HG03354 (cell line): Measurements from ENCODE around the gene NCAPH2.
A peak's percentile ranks its signal among the peaks of the same experiment; 100 is the strongest.

ENCODE experiments used
- ATAC-seq: cut with Tn5 transposase; IDR thresholded peaks from one replicate; pipeline ENCODE4 v1.9.1; 2021; ENCODE audit warnings: mild to moderate bottlenecking; ENCODE audit not compliant: unreplicated experiment, poor library complexity, severe bottlenecking

NCAPH2 gene

DNA sequence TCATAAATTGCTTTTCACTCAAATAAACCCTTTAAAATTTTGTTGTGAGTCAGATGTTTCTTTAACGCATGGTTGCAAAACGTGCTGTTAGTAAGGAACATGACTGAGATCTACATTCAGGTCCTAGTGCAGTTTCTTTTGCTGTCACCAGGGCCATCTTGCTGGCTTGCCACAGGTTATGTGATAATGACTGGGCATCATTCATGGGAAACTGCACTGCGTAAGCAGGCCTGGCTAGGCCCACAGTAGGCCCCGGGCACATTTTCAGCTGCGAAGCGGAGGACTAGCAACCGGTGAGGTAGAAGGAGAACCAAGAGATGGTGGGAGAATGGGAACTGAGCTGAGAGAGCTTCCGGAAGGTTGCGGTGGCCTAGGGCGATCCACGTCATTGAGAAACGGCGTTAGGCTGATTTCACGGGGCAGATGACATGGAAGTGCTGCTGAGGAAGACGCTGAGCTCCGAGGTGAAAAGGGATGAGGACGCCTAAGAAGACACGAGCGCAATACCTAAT, 34.4 kb downstream of the NCAPH2 start:
- peak; percentile 23 for ATAC-seq

DNA sequence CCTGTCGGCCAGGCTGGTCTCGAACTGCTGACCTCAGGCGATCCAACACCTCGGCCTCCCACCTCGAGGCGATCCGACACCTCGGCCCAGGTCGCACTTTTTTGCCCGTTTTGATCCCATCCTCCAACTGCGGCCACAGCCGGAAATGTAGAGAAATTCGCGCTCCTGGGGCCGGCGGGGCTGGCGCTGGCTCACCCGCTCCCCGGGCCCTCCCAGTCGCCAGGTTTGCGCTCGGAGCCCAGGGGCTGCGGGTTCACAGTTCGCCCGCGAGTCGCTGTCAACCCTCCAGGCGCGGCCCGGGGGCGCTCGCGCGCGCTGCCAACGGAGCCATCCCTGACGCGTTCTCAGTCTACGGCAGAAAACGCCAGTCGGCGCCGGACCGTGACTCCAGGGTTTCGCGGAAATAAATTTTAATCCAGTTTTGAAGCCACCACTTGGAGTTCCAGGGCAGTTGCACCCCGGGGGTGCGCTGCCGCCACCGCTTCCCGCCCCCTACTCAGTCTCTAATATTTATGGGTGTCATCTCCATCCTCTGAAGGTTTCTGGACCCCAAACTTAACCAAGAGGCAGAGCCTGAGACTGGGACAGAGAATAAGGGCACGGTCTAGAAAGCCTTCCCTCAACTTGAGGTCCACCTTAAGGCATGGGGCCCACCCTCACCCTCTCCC, 36.2 kb downstream of the NCAPH2 start:
- no peak for ATAC-seq

DNA sequence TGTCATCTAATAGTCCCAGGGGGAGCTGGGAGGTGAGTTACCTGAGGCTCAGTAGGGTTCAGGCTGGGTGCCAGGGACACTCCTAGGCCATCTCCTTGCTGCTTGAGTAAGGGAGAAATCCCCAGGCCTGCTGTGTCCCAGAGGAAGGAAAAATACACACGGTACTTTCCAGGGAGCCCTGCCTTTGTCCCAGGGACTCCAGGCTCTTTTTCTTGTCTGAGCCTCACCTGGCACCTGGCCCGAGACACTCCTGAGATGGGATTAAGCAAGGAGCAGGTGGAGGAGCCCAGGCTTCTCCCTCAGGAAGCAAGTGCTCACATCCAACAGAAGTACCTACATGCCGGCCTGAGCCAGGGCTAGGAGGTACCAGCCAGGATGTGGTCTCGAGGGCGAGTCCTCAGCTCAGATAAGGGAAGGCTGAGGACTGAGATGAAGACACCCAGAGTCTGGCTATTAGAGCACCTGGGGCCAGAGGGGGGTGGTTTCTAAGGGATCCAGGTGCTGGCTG, 36.8 kb downstream of the NCAPH2 start:
- no peak for ATAC-seq

DNA sequence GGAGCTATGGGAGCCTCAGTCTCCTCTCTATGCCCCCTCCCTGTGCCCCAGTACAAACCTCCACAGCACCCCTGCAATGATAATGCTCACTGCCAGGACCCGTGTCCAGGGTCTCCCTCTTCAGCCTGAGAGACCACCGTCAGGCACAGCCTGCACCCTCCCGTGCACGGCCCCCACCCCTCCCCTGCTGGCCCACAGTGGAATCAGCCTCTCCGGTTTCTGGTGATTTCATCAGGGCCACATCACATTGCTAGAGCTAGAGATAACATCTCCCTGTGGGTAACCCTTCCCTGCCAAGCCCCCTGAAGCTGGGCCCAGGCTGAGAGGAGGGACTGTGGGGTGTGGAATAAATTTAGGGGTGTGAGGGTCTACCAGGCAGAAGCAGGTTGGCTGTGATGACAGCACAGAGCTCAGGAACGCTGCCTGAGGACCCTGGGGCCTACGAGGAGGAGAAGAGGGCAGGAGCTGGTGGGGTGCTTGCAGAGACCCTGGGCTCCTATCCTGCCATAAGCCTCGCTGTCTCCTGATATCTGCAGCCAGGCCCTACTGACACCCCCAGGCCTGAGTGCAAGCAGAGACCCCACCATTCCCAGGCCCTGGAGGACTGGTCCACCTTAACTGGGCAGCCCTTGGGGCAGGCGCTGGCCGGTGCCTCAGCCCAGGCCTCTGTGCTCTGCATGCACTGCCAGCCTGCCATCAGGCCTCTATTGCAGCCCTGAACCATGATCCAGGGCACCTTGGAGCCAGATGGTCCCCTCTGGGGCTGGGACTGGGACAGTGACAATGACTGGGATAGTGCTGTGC, 37.7 kb downstream of the NCAPH2 start, which contains the start of gene KLHDC7B:
Gene KLHDC7B, plus strand, starts transcription at position 378 of the 804 bp plus-strand sequence. Its CDS starts 345 bp downstream, at position 723.
- ATAC-seq: no peak

DNA sequence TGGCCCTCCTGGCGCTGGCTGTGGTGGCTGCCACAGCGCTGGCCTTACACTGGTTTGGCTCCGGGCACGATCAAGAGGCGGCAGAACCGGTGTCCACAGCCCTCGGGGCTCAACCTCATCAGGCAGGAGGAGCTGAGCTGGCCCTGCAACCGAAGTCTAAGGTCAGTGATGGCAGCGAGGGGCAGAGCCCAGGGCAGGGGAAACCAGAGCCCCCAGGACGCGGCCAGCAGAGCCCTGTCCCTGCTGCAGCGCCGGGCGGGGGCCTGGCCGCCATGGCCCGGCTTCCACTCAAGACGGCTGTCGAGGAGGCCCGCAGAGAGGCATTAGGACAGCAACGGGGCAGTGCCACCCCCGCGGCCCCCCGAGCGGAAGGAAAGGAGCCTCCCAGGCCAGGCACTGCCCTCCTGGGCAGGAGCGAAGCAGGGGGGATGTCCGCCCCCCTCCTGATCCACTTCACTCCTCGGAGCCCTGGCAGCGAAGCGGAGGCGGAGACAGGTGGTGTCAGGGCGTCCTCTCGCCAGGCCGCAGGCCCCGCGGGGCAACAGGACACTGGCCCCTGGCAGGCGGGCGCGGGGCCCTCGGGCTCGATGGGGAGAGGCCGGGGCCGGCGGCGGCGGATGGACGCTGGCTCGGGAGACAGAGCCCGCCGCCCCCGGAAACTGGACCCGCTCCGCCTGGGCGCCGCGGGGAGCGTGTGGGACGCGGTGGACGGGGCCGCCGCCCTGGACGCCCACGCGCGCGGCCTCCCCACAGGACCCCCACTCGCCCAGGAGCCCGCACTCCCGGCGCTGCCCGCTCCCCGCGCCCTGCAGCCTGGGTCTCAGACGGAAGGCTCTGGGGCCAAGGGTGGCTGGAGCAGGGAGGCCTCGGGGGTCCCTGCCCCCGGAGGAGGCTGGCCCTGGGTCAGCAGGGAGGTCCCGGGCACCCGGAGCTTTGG, 38.6 kb downstream of the NCAPH2 start:
- ATAC-seq: no peak

DNA sequence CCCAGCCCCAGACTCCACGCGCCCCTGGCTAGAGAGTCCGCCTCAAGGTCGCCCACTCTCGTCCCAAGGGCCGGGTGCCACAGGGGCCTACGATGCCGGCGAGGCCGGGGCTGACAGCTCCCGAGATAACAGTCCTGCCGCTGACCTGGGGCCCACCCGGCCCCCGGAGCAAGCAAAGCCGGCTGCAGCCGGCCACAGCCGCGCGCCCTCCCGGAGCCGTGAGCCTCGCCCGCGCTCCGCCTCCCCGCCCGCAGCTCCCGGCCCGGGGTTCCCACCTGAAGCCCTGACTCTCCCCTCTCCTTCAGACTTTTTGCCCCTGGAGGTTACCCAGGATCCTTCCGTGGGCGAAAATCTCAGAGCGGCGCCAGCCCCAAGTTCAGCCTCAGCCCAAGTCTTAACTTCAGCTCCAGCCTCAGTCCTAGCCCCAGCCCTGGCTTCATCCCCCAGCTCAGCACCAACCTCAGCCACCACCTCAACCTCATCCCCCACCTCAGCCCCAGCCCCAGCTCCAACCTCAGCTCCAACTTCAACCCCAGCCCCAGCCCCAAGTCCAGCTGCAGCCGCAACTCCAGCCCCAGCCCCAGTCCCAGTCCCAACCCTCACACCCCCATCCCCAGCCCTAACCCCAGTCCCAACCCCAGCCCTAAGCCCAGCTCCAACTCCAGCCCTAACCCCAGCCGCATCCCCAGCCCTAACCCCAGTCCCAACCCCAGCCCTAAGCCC, 39.4 kb downstream of the NCAPH2 start:
- ATAC-seq: no peak

DNA sequence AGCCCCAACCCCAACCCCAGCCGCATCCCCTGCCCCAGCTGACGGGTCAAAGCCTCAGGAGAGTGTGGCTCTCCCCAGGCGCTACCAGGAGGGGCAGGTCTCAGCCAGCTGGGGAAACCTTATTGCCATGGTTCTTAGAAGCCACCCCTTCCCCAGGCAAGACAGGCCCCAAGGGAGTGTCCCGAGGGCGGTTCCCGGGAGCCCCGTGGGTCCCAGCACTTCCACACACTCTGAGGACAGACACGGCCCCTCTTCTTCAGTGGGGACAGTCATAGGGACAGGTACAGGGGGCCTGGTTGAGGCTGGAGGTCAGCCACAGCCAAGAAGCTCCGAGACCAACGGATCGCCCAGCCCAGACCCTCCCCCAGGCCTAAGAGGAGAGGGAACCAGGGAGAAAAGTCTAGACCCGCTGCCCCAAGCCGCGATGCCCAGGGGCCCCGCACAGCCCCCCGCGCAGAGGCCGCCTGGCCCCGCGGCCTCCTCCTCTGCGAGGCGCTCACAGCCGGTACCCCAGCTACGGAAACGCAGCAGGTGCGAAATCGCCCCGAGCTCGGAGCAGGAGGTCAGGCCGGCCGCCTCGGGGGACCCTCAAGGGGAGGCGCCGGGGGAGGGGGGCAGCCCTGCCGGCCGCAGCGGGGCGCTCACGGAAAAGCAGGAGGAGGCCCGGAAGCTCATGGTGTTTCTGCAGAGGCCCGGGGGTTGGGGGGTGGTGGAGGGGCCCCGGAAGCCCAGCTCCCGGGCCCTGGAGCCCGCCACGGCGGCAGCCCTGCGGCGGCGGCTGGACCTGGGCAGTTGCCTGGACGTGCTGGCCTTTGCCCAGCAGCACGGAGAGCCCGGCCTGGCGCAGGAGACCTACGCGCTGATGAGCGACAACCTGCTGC, 40.3 kb downstream of the NCAPH2 start:
- no peak for ATAC-seq

DNA sequence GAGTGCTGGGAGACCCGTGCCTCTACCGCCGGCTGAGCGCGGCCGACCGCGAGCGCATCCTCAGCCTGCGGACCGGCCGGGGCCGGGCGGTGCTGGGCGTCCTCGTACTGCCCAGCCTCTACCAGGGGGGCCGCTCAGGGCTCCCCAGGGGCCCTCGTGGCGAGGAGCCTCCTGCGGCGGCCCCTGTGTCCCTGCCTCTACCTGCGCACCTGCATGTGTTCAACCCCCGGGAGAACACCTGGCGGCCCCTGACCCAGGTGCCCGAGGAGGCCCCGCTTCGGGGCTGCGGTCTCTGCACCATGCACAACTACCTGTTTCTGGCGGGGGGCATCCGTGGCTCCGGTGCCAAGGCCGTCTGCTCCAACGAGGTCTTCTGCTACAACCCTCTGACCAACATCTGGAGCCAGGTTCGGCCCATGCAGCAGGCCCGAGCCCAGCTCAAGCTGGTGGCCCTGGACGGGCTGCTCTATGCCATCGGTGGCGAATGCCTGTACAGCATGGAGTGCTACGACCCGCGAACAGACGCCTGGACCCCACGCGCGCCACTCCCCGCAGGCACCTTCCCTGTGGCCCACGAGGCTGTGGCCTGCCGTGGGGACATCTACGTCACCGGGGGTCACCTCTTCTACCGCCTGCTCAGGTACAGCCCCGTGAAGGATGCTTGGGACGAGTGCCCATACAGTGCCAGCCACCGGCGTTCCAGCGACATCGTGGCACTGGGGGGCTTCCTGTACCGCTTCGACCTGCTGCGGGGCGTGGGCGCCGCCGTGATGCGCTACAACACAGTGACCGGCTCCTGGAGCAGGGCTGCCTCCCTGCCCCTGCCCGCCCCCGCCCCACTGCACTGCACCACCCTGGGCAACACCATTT, 41.1 kb downstream of the NCAPH2 start:
- no peak for ATAC-seq

DNA sequence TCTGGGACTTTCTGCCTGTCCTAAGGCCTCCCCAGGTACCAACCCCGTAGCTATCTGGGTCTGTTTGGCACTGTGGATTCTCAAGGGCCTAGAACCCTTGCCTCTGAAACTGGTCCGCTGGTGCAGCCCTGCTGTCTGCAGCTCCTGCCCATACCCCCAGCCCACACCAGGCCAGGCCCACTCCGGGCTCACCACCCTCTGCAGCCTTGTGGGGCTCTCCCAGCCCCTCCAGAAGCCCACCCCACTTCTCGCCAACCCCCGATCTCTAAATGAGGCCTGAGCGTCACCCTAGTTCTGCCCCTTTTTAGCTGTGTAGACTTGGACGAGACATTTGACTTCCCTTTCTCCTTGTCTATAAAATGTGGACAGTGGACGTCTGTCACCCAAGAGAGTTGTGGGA, 42.4 kb downstream of the NCAPH2 start:
- ATAC-seq: no peak

DNA sequence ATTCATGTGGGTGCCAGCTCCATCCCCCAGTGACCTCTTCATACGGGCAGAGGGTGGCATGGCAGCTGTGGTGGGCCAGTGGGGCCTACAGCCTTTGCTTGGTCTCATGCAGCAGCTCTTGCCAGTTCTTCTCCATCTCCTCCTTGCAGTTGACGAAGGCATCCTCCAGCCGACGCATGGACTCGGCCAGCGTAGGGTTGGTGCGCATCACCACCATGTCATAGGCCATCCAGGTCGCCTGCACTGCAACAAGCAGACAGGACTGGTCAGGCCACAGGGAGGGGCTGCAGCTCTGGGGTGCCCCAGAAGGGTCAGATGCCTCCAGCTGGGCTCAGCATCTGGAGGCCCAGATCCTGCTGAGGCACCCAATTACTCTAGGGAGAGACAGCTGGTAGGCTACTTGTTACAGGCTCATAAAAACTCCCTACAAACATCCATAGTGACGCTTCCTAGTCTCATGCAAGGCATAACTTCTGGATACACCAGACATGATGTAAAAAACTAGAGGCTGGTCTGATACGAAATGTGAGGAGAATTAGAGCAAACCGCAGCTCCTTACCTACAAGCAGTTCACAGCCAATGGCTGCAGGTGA, 43.2 kb downstream of the NCAPH2 start:
- ATAC-seq: no peak

DNA sequence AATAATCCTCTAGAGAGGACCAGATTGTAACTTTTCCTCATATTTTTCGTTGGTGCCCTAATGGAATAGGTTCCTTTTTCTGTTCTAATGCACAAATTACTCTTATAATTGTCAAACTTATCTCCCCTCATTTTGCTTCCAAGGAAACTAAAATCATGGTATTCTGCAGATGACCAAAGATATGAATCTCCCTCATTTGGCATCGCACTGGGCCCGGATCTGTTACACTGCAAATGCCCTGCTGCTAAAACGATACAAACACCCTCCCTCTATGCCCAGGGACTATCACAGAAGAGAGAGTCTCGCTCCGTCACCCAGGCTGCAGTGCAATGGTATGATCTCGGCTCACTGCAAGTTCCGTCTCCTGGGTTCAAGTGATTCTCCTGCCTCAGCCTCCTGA, 45.3 kb downstream of the NCAPH2 start:
- ATAC-seq: no peak

DNA sequence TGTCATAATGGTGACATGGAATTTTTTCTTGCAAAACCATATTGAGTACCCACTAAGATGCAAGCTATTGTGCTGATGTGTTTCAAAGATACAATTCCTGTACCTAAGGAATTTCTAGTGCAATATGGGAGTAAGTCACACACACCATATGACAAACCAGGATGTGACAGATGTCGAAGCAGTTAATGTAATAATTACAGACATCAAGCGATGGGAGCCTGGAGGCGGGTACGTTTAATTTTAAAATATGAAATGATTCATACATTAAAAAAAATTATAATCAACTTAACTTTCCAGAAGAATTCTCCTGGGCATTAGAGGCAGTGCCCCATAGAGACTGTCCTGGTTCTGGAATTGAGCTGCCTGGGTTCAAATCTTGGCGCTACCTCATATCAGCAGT, 48.7 kb downstream of the NCAPH2 start:
- no peak for ATAC-seq

DNA sequence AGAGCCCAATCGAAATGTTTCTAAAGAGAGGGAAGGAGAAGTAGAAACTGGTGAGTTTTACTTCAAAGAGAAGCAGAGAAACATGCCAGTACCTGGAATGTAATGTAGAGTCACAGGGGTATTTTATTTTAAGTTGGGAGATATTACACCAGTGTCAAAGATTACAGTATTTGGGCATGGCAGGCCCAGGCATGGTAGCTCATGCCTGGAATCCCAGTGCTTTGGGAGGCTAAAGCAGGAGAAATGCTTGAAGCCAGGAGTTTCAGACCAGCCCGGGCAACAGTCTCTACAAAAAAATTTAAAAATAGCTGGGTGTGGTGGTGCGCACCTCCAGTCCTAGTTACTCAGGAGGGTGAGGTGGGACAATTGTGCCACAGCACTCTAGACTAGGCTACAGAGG, 52.0 kb downstream of the NCAPH2 start:
- ATAC-seq: no peak

DNA sequence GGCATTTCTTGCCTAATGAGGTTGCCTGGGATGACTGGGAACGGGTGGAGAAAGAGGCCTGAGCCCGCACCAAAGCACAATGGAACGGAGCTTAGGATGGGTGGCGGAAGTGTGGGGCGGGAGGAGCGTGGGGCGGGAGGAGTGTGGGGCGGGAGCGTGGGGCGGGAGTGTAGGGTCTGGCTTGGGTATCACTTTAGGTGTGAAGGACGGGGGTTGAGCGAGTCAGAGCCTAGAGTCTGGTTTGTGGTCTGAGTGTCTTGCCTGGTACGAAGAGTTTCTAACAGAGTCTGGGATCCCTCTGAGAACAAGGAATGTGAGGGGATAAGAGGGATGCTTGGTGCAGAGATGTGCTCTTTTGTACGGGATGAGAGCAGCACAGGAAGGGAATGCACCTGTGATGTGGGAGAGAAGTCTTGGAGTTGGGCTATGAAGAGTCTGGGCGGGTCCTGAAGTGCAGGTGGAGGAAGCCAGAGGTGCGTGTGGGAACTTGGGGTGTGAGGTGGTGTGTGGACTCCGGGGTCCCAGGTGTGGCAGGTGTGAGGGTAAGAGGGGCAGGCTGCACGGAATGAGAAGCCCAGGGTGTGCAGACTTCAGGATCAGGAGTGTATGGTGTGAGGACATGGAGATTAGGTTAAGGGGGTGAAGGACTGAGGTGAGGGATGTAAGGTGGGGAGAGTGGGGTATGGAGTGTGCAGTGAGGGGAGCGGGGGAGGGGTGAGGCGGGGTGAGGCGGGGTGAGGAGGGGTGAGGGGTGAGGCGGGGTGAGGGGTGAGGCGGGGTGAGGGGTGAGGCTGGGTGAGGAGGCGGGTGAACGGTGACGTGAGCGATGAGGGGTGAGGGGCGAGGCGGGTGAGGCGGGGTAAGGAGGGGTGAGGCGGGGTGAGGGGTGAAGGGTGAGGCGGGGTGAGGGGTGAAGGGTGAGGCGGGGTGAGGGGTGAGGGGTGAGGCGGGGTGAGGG, 53.7 kb downstream of the NCAPH2 start:
- no peak for ATAC-seq

DNA sequence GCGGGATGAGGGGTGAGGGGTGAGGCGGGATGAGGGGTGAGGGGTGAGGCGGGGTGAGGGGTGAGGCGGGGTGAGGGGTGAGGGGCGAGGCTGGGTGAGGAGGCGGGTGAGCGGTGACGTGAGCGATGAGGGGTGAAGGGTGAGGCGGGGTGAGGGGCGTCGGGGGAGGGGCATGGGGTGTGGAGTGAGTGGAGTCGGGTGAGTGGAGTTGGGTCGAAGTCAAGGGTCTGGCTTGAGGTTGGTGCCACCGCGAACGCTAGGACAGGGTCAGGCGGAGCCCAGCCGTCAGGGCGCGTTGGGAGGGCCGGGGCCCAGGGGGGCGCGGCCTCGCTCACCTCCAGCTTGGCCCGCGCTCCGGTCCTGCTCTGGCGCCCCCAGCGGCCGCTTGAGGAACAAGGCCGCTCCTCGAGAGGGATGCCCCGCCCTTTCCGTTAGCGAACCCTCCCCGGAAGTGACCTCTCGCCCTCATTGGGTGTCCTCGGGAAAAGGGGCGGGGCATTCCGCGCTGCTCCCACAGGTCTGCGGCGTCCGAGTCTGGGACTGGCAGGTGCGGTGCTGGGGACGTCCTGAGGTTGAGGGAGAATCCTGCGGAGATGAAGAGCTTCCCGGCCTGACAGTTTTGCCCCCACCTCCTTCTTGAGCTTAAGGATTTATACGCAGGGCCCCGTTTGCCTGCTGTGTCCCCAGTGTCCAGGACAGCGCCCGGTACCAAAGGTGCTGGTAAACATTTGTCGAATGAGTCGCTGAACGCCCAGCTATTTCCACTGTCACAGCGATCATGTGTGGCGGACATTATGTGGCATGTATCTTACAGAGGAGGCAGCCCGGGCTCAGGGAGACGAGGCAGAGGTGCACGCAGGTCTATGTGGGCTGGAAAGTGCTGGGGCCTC, 54.7 kb downstream of the NCAPH2 start, which contains the start of gene SYCE3:
Gene SYCE3, minus strand, starts transcription at position 397 of the 890 bp plus-strand sequence. CDS start 6,514 bp downstream, outside the sequence.
- peak; percentile 96 for ATAC-seq
